ENCODE data around the gene IFT27.

IFT27 gene

GRCh38 chr22:36796552-36797175 is 20.7 kb upstream of the IFT27 start:
- no peak for DNase-seq (ENCODE audit: low read depth)

- DNase-seq (ENCODE audit: low read depth), result no peak
Observed at GRCh38 chr22:36795633-36796032, 19.7 kb upstream of the IFT27 start.

DNA sequence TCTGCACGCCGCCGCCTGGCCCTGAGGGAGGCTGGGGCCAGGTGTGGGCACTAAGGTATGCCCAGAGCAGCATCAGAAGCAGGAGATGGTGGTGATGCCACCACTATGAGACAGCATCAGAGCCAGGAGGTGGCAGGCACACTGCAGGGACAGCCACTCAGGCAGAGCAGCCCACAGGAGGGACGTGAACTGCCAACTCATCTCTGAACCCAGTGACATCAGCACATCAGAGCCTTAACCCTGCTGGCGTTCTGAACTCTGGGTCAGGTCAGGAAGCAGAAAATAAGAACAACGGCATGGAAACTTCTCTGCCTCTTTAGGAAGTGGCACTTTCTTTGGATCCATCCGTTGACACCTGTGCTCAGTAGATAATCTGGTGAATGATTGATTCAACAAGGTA is 14.7 kb upstream of the IFT27 start:
- no peak for DNase-seq (ENCODE audit: low read depth)

GRCh38 chr22:36787204-36787988 is 11.5 kb upstream of the IFT27 start:
- DNase-seq (ENCODE audit: low read depth), result no peak

GRCh38 chr22:36783743-36784142 is 7.8 kb upstream of the IFT27 start:
- no peak for DNase-seq (ENCODE audit: low read depth)

- peak; percentile 82 for DNase-seq (ENCODE audit: low read depth)
Observed at GRCh38 chr22:36781656-36782627, 6.0 kb upstream of the IFT27 start.

DNA sequence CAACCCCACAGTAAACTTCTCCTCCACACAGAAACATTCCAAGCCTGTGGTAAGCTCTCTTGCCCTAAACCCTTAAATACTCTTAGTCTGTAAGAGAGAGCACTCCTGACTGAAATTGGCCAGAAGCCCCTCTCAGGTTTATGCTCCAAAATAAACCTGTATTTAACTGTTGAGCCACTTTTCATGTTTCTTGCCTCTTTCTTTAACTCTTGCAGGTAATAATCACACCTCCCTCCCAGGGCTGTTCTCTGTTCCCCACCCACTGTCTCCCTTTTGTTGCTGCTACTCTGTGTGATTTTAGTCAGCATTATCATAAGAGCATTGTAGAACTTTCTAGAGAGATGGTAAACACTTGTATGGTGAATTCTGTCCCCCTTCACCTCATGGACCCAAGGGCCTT is 2.1 kb upstream of the IFT27 start:
- DNase-seq (ENCODE audit: low read depth), result no peak

- no peak for DNase-seq (ENCODE audit: low read depth)
Observed at GRCh38 chr22:36776722-36777121, 803 bp upstream of the IFT27 start.

DNA sequence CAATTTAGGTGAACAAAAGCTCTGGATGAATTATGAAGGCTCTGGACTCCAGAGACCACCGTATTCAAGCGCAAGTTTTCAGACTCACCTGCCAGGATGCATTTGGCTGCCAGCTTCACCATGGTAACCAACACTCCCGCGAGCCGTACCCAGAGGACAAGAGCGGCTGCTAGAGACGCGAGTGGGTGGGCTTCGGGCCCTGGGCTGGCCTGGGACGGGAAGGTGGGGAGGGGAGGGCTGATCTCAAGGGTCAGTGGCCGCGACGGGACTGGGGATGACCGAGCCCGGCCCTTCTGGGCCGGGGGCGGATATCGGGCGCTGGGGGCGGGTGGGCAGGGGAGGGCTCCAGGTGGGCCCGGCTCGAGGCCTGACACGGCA is 344 bp downstream of the IFT27 start:
- peak; percentile 21 for DNase-seq (ENCODE audit: low read depth)

GRCh38 chr22:36773935-36774334 is 2.0 kb downstream of the IFT27 start:
- DNase-seq (ENCODE audit: low read depth), result no peak

DNA sequence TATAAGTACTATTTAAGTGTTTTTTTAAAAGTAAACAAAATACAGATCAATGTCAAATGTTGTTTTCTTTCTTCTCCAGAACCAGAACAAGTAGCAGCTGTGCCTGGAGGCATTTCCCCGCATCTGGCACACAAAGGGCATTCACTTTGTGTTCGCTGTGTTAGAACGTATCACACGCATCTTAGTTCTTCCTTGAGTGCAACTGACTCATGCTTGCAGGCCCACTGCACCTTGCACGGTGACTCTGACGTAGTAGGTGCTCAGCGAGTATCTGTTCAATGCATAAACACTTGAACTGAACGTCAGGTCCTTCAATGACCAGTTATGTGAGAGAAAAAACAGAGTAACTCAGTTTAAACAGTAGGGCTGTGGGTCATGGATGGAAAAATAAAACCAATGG is 3.5 kb downstream of the IFT27 start:
- no peak for DNase-seq (ENCODE audit: low read depth)

DNA sequence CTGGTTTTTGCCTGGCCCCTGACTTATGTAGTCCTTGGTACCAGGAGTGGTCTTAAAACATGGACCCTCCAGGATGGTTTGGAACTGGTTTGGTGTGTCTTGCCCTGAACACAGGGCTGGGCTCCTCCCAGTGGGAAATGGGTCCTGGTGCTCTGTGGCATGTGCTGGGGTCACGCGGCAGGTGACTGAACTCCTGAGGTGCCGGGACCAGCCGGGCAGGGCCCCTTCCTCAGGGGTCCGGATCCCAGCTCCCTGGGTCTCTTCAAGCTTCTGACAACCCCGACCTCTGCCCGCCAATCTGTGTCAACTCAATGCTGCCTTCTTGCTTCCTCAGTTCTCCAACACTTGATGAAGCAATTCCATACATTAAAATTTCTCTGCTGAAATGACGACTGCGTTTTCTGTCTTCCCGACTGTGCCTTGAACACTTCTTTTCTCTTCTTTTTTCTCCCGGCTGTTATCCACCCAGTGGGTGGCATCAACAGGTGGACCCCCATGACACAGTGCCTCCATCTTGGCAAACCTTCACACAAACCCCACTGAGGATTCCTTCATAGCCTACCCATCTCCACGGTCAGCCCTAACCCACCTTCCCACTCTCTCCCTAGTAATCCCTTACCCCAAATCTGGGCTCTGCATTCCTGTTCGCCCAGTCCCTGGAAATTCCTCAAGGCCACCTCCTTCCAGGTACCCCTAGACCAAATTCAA is 4.4 kb downstream of the IFT27 start:
- DNase-seq (ENCODE audit: low read depth), result no peak

GRCh38 chr22:36770513-36771231 is 5.2 kb downstream of the IFT27 start:
- DNase-seq (ENCODE audit: low read depth), result no peak

DNA sequence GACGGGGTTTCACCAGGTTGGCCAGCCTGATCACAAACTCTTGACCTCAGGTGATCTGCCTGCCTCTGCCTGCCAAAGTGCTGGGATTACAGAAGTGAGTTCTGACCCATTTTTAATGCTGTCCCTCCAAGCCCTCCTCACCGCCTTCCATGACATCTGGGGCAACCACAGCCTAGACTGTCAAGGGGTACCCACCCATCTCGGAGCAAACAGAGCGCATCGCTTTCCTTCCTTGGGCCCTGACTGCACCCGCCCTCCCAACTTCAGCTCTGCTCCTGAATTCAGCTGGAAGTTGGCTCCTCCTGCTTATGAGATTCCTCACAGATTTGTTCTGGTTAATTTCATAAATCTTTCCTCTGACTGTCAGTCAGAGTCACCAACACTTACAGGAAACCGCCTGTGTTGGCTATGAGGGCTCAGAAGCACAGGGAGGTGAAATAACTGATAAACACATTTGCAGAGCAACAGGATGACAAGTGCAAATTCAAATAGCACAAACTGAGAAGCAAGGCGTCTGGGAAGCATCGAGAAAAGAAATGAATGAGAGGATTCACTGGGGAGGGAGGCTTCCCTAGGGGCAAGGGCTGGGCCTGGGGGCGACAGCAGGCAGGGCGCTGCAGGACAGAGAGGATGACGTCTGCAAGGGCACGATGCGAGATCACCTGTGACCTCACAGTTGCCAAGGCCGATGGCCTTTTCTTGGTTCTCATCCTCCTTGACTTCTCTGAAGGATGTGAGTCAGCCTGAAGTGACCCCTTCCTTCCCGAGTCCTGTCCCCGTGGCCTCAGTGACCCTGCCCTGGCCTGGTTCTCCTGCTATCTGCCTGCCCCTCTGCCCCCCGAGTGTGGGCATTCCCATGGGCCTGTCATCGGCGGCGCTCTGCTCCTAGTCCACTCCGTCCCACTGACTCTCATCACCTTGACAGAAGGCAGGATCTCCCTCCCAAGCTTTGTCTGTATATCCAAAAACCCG is 6.1 kb downstream of the IFT27 start:
- no peak for DNase-seq (ENCODE audit: low read depth)

- DNase-seq (ENCODE audit: low read depth), result no peak
Observed at GRCh38 chr22:36768616-36769015, 7.3 kb downstream of the IFT27 start.

DNA sequence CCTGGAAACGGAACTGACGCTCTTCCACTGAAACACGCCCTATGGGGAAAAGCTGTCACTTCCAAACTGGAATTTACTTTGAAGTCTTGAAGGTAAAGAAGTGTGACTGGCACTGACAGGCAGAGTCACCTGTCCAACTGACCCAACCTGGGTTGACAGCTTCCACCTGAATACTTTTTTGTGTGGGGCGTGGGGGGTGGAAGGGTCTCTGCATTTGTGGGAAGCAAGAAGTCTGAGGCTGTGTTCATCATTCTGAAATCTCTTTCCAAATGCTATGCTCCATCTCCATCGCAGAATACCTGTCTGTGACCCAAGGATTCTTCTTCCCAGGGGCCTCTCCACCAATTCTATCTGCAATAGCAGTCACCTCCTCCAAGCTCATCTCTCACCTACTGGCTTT is 7.8 kb downstream of the IFT27 start:
- no peak for DNase-seq (ENCODE audit: low read depth)

- no peak for DNase-seq (ENCODE audit: low read depth)
Observed at GRCh38 chr22:36767035-36767775, 8.7 kb downstream of the IFT27 start.

DNA sequence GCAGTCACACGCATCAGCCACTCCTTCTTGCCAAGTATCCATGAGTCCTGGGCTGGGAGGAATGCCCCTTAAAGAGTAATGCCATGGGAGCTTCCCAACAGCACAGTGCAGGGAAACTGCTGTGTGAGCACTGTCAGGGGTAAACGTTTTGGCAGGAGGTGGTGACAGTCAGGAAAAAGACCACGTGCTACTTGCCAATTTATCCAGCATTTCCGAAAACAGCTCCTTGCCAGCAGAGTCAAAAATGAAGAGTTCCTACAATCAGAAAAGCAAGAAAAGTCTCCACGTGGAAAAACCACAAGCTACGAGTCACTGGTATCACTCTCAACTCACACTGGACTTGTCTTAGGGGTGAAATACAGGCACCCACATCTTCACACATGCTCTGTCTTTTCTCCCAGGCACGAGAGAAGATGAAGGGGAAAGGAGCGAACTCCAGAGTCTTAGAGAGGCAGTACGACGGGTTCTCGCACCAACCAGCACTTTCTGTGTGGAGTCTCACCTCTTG is 9.9 kb downstream of the IFT27 start:
- DNase-seq (ENCODE audit: low read depth), result no peak

Measured in stimulated activated CD8-positive, alpha-beta memory T cell treated with anti-CD3 and anti-CD28 coated beads, Interleukin-4, amount 100 ng/mL, for 24 hours (primary cell).